ENCODE measurements around the gene GUCA1A. TPM values are rescaled to one million over a fixed set of nuclear protein-coding genes. Genes with fewer than 3 reads are reported as not detected.

The GUCA1A gene
- total and polyA plus RNA-seq, 8 donors: 0.13 to 0.24 (median 0.16) TPM; not detected in 4

GRCh38 chr6:42138630-42139619 is 34.2 kb upstream of the GUCA1A start:
- TF ChIP-seq CTCF (IDR thresholded peaks at IDR 0.05): no peak
- Histone ChIP-seq H3K4me3 (no peak overlapping the region), H3K36me3 (no peaks in the 10 kb centered on the region), H3K4me1 (peaks cover 9 to 22% of the 10 kb centered on the region in 2 donors), H3K27me3 (peaks cover 0 to 32% of the 10 kb centered on the region in 2 donors), H3K9me3 (no peaks in the 10 kb centered on the region), H3K27ac (no peak overlapping the region)
- DNase-seq: no peak
- intact Hi-C loops (cut with DNase I): no loop called here
- ATAC-seq: no peak

GRCh38 chr6:42140032-42140431 is 33.1 kb upstream of the GUCA1A start:
- H3K4me3 ChIP-seq: no peak overlapping the region
- no peak for TF ChIP-seq CTCF (IDR thresholded peaks at IDR 0.05)
- H3K27ac ChIP-seq: no peak overlapping the region

GRCh38 chr6:42140756-42141602 is 32.2 kb upstream of the GUCA1A start:
- Histone ChIP-seq H3K9me3 (no peaks in the 10 kb centered on the region), H3K4me1 (peaks cover 9 to 22% of the 10 kb centered on the region in 2 donors), H3K4me3 (peak overlapping the region; percentile 42 to 45), H3K27me3 (peaks cover 0 to 32% of the 10 kb centered on the region in 2 donors), H3K36me3 (no peaks in the 10 kb centered on the region), H3K27ac (peak overlapping the region; percentile 3 to 75)
- no peak for TF ChIP-seq CTCF (IDR thresholded peaks at IDR 0.05)
- DNase-seq (no peak), ATAC-seq (peak; percentile 7)
- intact Hi-C loops (cut with DNase I): no loop called here

More at GRCh38 chr6:42140032-42140431, 33.1 kb upstream of the GUCA1A start:
- no peaks in the 10 kb centered on the region for H3K9me3 ChIP-seq
- peak in 1 of 4 donors; percentile 56 for DNase-seq
- peak; percentile 4 for ATAC-seq
- peaks cover 0 to 32% of the 10 kb centered on the region in 2 donors for H3K27me3 ChIP-seq
- H3K4me1 ChIP-seq: peaks cover 9 to 22% of the 10 kb centered on the region in 2 donors
- H3K36me3 ChIP-seq: no peaks in the 10 kb centered on the region
- intact Hi-C loops (cut with DNase I): no loop called here

- intact Hi-C loops (cut with DNase I): no loop called here
- Histone ChIP-seq H3K4me3 (peak overlapping the region; percentile 42 to 45), H3K36me3 (no peaks in the 10 kb centered on the region), H3K9me3 (no peaks in the 10 kb centered on the region), H3K27me3 (peaks cover 0 to 32% of the 10 kb centered on the region in 2 donors), H3K27ac (peak overlapping the region; percentile 58 to 75), H3K4me1 (peaks cover 7 to 22% of the 10 kb centered on the region in 2 donors)
- DNase-seq (no peak), ATAC-seq (peak; percentile 25)
- no peak for TF ChIP-seq CTCF (IDR thresholded peaks at IDR 0.05)
These were observed 31.5 kb upstream of the GUCA1A start for GRCh38 chr6:42141603-42142117.

All from left lung (tissue), 10 donors.